NCI-H1105 treated with DMSO at 0.1 percent for 48 hours (cell line): ENCODE measurements around the gene CCDC80.
A peak's percentile ranks its signal among the peaks of the same experiment; 100 is the strongest.

Experiments
- DNase-seq: peaks from one replicate; lab custom pipeline; 2025; lab: John Stamatoyannopoulos, UW

CCDC80 gene

GRCh38 chr3:112665009-112665408, 24.1 kb upstream of the CCDC80 start:
- peak; percentile 34 for DNase-seq

GRCh38 chr3:112656043-112656442, 15.1 kb upstream of the CCDC80 start:
- DNase-seq = no peak

- no peak for DNase-seq
These were observed 14.0 kb upstream of the CCDC80 start for GRCh38 chr3:112654979-112655378.

GRCh38 chr3:112654492-112654891, 13.5 kb upstream of the CCDC80 start:
- no peak for DNase-seq

- DNase-seq = no peak
These were observed 12.9 kb upstream of the CCDC80 start for GRCh38 chr3:112653881-112654300.

GRCh38 chr3:112653209-112653871, 12.4 kb upstream of the CCDC80 start:
- DNase-seq = no peak

GRCh38 chr3:112651516-112651915, 10.6 kb upstream of the CCDC80 start:
- DNase-seq = no peak

- DNase-seq = no peak
These were observed 10.1 kb upstream of the CCDC80 start for GRCh38 chr3:112651071-112651470.

GRCh38 chr3:112650482-112650881, 9.5 kb upstream of the CCDC80 start:
- DNase-seq = no peak

- DNase-seq = no peak
These were observed 8.5 kb upstream of the CCDC80 start for GRCh38 chr3:112649478-112649735.

GRCh38 chr3:112647122-112647521, 6.2 kb upstream of the CCDC80 start:
- no peak for DNase-seq

- no peak for DNase-seq
These were observed 5.7 kb upstream of the CCDC80 start for GRCh38 chr3:112646623-112647022.

- no peak for DNase-seq
These were observed 3.5 kb upstream of the CCDC80 start for GRCh38 chr3:112644453-112644852.

GRCh38 chr3:112643621-112644240, 2.8 kb upstream of the CCDC80 start:
- no peak for DNase-seq

GRCh38 chr3:112642912-112643506, 2.1 kb upstream of the CCDC80 start:
- peak; percentile 84 for DNase-seq

- DNase-seq = no peak
These were observed 540 bp downstream of the CCDC80 start for GRCh38 chr3:112640276-112640929.

GRCh38 chr3:112639455-112640225, 1.3 kb downstream of the CCDC80 start:
- no peak for DNase-seq

GRCh38 chr3:112638327-112639020, 2.5 kb downstream of the CCDC80 start:
- DNase-seq = no peak

GRCh38 chr3:112637700-112638099, 3.2 kb downstream of the CCDC80 start:
- no peak for DNase-seq

- DNase-seq = no peak
These were observed 5.3 kb downstream of the CCDC80 start for GRCh38 chr3:112635674-112636073.

- no peak for DNase-seq
These were observed 6.0 kb downstream of the CCDC80 start for GRCh38 chr3:112634786-112635541.
